GM19043 (cell line): ENCODE measurements around the gene USH1C.

ENCODE experiments used
- ATAC-seq: cut with Tn5 transposase; IDR thresholded peaks from one replicate; pipeline ENCODE4 v1.9.1; 2021; ENCODE audit warnings: low read depth; ENCODE audit not compliant: unreplicated experiment

The USH1C gene

DNA sequence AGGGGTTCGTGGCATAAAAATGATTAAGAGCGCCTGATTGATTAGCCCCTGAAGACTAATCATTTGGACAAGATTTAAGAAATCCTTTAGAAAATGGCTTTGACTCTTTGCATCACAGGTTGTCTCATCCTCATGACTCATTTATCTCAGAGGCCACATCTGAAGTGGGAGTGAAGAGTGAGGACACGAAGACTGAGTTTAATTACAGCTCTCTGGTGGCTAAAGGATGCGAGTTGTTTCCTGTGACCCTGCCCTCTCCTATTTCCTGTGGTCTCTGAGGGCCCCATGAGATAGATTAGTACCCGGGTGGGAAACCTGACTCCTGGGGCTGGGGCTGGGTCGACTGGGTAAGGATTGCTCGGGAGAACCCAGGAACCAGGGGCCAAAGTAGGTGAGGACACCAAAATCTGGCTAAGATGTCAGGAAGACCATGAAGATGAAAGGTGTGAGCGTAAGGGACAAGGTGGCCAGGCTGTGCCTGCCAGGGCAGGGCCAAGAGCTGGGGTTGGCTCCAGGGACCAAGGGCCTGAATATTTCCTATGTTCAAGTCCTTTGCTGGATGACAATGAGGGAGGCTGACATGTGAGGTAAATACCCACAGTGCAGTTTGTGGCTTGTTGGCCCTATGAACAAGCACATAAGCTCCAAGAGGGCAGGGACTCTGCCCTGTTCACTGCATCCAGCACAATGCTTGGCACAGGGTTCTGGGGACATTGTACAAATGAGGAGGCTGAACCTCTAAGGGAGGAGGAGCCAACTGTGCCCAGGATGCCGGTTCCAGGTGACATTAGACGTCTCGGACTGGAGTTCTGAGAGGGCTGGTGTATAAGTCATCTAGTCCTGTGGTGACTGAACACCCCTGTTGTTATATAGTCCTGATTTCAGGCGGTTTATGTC, 6.5 kb upstream of the USH1C start:
- no peak for ATAC-seq

DNA sequence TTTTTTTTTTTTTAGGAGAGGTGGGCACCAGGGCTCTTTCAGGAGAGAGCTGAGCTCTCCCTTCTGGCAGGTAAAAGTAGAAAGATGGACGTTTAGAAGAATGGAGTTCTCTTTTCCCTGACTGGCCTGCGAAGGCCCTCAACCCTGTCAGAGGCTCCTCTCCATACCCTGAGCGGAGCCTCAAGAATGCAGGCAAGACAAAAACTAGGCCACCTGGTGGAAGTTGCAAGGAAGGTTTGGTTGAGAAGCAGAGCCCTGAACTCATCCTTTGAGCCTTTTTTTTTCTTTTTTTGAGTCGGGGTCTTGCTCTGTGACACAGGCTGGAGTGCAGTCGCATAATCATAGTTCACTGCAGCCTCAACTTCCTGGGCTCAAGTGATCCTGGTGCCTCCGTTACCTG, 4.2 kb upstream of the USH1C start:
- no peak for ATAC-seq

DNA sequence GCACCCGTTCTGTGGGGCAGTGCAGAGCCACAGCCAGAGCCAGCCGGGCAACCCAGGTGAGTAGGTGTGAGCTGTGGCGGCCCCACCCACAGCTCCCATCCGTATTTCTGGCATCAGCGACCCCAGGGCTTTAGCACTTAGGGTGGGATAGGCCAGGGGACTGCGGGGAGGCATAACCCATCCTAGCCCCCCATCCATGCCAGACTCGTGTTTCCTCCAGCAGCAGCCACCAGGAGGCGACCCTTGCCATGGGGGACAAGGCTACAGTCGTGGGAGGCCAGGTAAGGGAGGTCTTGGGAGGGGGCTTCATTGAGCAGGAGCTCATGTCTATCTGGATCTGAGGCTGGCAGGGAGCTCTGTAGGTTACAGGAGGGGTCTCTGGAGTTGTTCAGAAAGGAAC, 3.7 kb upstream of the USH1C start:
- ATAC-seq, result no peak

DNA sequence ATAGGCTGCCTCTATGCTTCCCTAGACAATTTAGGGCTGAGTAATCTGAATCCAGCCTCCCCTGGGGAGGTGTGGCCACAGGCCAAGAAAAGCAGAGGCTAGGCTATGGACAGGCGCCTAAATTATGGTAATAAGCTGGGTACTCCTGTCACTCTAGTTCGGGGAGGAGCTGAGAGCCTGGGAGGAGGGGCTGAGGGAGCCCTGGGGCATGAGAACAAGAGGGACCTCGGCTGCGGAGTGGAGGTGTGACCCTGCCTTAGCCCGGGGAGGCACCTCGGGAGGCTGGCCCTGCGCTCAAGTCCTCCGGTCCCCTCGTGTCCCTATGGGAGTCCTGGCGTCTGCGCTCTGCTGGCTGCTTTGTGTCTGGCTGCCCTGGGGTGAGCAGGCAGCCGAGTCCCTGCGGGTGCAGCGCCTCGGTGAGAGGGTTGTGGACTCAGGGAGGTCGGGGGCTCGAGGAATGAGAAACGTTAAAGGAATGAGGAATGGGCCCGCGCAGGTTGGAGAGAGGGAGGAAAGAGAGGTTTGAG, 2.9 kb upstream of the USH1C start, which contains the start of gene OTOG:
TSS of gene OTOG (plus strand) at position 209 of the 527 bp plus-strand sequence. CDS start at position 323, 114 bp downstream.
- ATAC-seq, result no peak

DNA sequence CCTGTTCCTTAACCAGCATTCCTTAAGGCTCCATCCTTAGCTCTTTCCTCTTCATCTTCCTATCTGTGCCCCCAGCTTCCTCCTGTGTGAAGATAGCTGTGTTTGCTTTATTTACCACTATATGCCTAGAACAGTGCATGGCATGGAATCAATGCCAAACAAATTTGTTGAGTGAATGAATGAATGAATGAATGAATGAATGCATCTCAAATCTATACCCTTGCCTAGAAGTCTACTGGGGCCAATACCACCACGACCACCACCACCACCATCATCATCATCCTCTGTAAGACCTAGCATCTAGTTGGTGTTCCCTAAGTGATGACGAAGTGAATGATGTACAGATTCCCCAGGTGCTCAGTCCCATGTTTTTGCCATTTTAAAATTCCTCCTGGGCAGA, 2.0 kb upstream of the USH1C start:
- ATAC-seq, result no peak

DNA sequence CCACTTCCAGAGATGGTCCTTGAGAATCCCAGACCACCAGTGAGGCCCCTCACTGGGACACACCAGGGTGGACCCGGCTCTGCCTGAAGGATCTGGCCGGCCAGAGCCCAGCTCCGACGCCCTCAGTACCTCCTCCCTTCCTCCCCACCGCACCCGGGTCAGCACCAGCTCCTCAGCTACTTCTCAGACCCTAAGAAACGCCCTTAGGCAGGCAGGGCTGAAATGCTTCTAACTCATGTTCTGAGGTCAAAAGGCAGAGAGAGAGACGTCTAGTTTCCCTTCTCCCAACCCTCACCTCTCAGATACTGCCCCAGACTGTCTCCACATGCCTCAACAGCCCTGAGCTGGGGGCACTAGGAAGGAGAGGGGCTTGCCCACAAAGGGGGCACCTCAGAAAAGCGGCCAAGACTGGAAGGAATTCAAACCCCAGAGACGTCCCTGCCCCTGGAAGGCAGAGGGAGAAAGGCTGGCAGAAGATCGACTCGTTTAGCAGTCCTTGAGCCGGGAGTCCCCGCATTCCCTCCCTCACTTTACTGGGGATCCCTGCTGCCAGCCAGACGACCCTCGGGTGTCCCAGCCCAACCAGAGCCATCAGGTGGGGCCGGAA, 539 bp downstream of the USH1C start:
- no peak for ATAC-seq

DNA sequence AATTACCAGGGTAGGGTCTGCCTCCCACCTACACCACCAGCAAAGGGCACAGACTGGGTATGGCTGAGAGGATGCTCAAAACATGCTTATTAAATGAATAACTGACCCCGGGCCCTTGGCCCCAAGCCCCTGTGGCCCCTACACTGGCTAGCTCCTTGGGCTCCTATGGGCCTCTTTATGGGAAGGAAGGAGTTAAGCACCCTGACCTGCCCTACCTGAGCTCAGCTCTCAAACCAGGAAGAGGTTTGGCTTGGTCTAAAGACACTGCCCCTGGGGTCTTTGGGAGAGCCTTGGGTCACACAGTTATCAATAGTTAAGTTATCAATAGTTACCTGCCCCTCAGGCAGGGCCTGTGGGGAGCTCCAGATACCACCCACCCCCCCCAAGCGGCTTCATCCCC, 1.2 kb downstream of the USH1C start:
- no peak for ATAC-seq

DNA sequence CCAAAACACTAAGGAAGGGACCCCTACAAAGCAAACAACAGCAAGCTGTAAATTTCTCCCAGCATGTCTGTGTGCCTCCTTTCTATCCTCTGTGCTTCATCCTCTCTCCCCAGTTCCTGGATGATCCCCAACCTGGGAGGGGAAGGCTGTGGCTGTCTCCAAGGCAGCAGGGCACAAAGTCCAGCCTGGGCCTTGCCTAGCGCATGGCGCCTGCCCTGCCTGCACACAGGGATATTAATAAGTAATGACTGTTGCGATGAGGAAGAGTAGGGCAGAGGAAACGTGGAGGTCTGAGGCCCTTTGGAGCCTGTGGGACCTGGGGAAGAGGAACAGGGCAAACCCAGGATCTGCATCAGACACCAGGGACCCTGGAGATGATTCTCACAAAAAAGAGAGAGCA, 2.0 kb downstream of the USH1C start:
- no peak for ATAC-seq

DNA sequence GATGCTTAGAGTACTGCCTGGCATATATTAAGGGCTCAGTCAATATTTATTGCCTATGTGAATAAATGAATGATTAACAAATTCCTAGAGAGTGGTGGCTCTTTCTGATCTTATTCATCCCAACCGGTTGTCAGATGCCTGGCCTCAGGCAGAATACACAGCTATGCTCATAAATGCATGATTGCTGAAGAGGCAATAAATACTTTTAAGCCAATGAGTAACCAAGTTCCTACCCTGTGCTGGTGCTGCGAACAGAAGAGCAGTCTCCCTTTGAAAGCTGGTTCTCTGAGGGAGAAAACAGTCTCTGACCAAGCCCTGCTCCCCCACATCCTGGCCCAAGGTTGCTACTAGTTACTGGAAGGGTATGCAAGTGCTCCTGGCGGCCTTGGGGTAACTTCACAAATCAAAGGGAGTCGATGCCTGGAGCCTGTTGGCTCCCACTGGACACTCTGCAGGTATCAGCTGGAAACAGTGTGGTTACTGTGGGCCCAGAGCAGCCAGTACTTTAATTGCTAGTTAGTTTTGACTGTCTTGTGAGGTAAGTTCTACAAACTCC, 2.8 kb downstream of the USH1C start:
- no peak for ATAC-seq

DNA sequence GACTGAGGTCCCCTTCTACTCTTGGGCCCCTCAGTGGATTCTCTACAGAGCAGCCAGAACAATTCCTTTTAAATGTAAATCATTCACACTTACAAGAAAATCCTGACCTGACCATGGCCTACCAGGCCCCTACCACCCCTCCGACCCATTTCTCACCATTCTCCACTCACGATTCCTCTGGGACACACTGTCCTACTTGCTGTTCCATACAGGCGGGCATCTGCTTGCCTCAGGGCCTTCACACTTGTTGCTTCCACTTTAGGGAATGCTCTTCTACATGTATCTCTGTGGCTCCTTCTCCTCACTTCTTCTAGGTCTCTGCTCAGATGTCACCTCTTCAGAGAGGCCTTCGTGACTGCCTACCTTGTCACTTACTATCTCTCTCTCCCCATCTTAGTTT, 3.4 kb downstream of the USH1C start:
- ATAC-seq, result no peak

DNA sequence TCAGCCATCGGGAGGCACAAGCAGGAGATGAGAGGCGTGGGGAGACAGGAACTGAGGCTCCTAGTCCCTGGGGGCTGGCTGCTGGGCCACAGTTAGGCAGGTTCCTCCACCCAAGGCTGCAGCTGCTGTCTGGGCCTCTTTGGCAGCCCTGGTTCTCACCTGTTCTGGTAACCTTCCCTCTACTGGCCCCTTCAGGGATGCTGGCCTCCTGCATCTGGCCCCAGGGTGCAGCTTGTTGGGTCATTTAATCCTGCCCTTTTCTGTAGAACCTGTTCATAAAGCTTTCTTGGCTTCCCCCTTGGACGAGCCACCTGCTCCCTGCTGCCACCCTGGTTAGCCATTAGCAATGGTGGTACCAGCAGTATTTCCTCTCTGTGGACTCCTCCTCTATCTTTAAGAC, 5.5 kb downstream of the USH1C start:
- no peak for ATAC-seq

DNA sequence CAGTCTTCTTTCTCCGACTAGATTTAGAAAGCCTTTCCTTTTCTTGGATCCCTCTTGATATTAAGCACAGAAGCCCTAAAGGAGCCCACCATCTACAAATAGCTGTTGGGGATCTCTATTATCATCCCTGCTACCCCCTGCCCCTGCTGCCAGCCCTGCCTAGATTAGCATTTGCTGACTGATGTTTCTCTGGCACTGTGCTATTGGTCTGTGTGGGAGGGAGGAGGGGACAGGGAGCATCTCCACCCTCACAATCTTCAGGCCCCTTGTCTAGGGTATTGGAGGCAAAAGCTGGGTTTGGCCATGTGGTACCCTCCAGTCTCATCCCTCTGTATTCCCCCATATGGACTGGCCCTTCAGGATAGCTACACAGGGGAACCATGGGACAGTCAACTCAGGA, 6.2 kb downstream of the USH1C start:
- ATAC-seq, result no peak

DNA sequence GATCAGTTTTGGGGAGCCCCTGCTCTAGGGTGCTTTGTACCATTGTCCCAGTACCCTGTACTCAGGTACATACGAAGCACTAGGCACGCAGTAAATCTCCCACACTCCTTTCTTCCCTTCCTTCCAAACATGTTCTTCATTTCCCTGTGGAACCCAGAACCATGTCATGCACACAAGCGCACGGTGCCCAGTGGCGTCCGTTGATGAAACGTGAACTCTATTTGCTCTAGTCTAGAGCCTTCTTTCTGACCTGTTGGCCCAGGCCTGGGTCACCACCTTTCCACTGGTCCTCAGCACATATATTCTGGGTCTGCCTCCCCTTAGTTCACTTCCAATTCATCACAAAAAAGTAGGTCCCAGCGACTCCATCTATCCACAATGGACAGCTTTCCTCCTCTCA, 7.0 kb downstream of the USH1C start:
- ATAC-seq, result no peak

DNA sequence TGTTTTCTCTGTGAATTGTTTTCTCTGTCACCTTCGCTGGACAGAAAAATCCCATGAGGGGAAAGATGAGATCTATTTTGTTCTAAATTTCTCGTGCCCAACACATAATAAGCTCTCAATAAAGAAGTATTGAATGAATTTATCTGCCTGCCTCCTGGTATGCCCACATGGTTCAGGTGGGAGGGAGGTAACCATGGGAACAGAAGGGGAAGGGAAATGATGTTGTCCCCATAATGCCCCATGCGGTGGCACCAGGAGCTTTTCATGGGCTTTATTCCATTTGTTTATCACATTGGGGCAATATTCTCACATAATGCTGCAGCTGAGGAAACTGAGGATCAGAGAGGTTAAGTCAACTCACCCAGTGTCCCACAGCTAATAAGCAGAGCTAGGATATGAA, 8.7 kb downstream of the USH1C start:
- ATAC-seq, result no peak

DNA sequence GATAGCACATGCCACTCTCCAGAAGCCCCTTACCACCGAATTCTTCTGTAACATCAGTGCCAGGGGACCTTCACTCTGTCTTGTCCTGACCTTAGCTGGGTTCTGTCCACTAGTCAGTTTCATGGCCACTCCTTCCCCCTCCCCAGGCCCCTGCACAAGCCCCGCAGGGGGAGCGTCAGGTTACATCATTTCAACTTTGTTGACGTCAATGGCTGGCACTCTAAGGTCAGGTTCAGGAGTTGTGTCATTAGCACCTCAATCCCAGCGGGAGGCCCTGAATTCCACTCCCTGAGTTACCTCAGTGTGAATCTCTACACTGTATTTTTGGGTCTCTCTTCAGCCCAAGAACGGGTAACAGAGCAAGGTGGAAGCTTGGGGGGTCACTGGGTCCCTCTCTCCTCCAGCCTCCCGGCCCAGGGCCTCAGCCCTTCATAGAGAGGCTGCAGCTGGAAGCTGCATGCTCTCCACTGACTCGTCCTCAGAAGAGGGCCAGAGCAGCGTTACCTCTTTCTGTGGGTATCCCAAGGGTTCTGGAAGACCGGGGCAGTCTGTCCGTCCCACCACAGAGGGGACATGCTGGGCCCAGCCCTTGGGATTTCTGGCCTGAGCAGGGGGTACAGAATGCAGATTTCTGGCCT, 10.3 kb downstream of the USH1C start:
- ATAC-seq, result no peak

DNA sequence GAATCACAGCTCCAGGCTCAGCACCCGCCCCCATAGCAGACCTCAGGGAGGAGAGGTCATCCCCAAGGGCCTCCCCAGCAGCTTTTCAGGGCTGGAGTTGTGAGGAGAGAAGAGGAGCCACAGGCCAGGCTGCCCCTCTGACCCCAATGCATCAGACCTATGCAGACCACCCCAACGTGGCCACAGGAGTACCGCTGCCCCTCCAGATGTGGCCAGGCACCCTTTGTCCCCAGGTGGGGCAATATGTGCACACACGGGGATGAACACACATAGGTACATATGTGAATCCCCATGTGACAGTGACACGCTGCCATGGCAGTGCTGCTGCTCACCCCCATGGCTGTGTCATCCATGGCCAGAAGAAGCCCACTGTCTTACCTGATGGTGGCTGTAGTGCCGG, 10.9 kb downstream of the USH1C start:
- no peak for ATAC-seq

DNA sequence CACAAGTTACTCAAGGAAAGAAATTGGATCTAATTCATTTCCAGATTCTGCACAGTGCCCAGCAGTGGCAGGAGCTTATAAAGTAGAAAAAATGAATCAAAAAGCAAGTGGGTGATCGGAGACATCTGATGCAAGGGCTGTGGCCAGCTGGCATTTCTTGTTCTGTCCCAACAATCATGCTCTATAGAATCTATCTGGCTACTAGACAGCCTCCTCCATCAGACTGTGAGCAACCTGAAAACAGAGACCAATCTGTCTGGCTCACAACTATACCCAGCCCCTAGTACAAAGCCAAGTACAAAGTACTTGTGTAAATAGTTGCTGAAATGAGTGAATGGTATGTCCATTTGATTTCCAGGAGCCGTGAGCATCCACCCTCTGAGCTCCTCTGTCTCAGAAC, 11.4 kb downstream of the USH1C start:
- no peak for ATAC-seq

DNA sequence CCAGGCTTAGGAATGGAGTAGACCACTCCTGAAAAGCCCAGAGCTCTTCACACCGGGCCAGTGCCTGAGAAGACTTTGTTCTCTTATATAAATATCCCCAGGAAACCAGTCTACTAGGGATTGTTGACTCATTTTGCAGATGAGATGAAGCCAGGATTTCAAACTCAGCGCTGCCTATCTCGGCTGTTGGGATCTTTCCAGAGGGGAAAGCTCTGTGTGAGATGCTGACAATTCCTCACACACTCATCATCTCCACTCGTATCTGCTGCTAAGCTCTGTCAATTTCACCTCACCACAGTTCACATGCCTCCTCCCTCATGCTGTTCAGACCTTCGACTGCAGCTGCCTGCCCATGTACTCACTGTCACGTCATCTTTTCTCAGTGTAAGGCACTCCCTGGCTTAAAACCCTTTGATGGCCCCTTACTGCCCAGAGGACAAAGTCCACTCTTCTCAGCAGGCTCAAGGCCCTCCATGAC, 12.5 kb downstream of the USH1C start:
- ATAC-seq, result no peak

DNA sequence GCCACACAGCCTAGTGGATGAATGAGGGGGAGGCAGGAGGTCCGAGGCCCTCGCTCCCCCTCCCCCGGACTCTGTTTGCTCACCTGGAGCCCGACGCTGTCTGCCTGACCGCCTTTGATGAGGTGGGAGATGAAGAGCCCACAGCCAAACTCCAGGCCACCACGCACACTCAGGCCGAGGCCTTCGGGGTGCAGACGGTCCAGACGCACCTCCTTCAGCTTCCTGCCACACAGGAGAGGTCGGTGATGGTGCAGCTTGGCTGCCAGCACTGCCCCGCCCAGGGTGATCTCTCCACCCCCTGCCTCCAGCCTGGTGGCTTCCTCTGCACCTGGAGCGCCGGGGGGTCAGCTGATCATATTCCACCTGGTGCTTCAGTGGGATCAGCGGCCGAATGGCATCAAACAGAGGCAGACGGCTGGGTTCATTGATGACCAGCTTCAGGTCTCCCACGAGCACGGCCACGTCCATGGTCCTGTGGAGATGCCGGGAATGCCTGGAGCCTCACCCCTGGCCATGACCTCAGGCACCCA, 13.1 kb downstream of the USH1C start:
- ATAC-seq, result no peak

DNA sequence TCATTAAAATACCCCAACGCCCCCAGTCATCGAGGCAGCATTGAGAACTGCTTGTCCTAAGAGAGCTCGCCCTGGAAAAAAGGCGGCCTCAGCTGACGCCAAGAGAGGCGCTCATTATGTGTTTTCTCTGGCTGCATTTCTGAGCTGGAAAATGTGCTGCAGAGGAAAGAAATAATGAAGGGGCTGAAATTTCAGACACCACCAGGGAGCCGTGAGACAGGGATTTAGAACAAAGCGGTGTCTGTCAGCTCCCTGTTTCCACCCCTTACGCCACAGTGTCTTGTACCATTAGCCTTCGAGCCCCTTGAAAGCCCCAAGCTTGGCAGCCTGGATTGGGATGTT, 14.4 kb downstream of the USH1C start:
- ATAC-seq, result no peak
